Mesendoderm (in vitro differentiated cells): ENCODE results near the gene SLC39A5.
A peak's percentile ranks its signal among the peaks of the same experiment; 100 is the strongest.

Experiments
- DNase-seq: peaks from one replicate; pipeline ENCODE4 v3.0.0; 2013
- H2AK5ac ChIP-seq: 2 replicates; pipeline ENCODE4 v1.6.1; 2013; ENCODE audit warnings: low read length, inconsistent platforms
- H2BK120ac ChIP-seq: 2 replicates; pipeline ENCODE4 v1.6.1; 2013; ENCODE audit warnings: low read depth, mild to moderate bottlenecking, low read length, moderate library complexity, mixed read lengths
- H2BK15ac ChIP-seq: replicated peaks from 2 replicates; pipeline ENCODE4 v1.6.1; 2013; ENCODE audit warnings: low read depth, mild to moderate bottlenecking, moderate library complexity
- H2BK5ac ChIP-seq: 2 replicates; pipeline ENCODE4 v1.6.1; 2013; ENCODE audit warnings: low read length, inconsistent platforms
- H3K18ac ChIP-seq: 2 replicates; pipeline ENCODE4 v1.6.1; 2013; ENCODE audit warnings: mild to moderate bottlenecking, low read length, mixed read lengths
- H3K23ac ChIP-seq: one replicate; pipeline ENCODE4 v1.6.1; 2013; ENCODE audit warnings: low read length
- H3K27ac ChIP-seq: 2 replicates; pipeline ENCODE4 v1.5.1; 2013; ENCODE audit warnings: low read depth, mild to moderate bottlenecking, inconsistent platforms, low read length, moderate library complexity
- H3K27me3 ChIP-seq: 2 replicates; pipeline ENCODE4 v1.6.1; 2013; ENCODE audit warnings: low read length, control low read depth, mild to moderate bottlenecking, inconsistent platforms; ENCODE audit not compliant: insufficient read depth, poor library complexity
- H3K36me3 ChIP-seq: 2 replicates; pipeline ENCODE4 v1.6.1; 2013; ENCODE audit warnings: low read length, inconsistent platforms; ENCODE audit not compliant: control insufficient read depth, insufficient read depth
- H3K4ac ChIP-seq: one replicate; pipeline ENCODE4 v1.6.1; 2013; ENCODE audit warnings: low read depth, mild to moderate bottlenecking, low read length, moderate library complexity
- H3K4me1 ChIP-seq: 2 replicates; pipeline ENCODE4 v1.6.1; 2013; ENCODE audit warnings: low read depth, low read length, inconsistent platforms; ENCODE audit not compliant: control insufficient read depth
- H3K4me2 ChIP-seq: 2 replicates; pipeline ENCODE4 v1.6.1; 2013; ENCODE audit warnings: low read length
- H3K4me3 ChIP-seq: 2 replicates; pipeline ENCODE4 v1.5.1; 2013; ENCODE audit warnings: mild to moderate bottlenecking, low read length
- H3K56ac ChIP-seq: one replicate; pipeline ENCODE4 v1.6.1; 2013; ENCODE audit warnings: low read length
- H3K79me1 ChIP-seq: 2 replicates; pipeline ENCODE4 v1.6.1; 2013; ENCODE audit warnings: low read length, inconsistent platforms
- H3K79me2 ChIP-seq: 2 replicates; pipeline ENCODE4 v1.6.1; 2013; ENCODE audit warnings: mild to moderate bottlenecking, low read length; ENCODE audit not compliant: control insufficient read depth, insufficient read depth
- H3K9ac ChIP-seq: 2 replicates; pipeline ENCODE4 v1.6.1; 2013; ENCODE audit warnings: low read length, inconsistent platforms
- H4K5ac ChIP-seq: one replicate; pipeline ENCODE4 v1.6.1; 2013; ENCODE audit warnings: low read length
- H4K8ac ChIP-seq: one replicate; pipeline ENCODE4 v1.6.1; 2013; ENCODE audit warnings: low read depth, mild to moderate bottlenecking, control low read depth, low read length, moderate library complexity
- WGBS: extraction: QIAGEN DNeasy Blood & Tissue Kit; methylation state at CpG from one replicate; pipeline ENCODE4 v1.1.7; 2013; ENCODE audit warnings: low lambda C conversion rate, missing lambda C conversion rate; ENCODE audit not compliant: insufficient coverage; ENCODE audit errors: extremely low coverage; 5-methylcytosine and 5-hydroxymethylcytosine counted together

Gene SLC39A5

DNA sequence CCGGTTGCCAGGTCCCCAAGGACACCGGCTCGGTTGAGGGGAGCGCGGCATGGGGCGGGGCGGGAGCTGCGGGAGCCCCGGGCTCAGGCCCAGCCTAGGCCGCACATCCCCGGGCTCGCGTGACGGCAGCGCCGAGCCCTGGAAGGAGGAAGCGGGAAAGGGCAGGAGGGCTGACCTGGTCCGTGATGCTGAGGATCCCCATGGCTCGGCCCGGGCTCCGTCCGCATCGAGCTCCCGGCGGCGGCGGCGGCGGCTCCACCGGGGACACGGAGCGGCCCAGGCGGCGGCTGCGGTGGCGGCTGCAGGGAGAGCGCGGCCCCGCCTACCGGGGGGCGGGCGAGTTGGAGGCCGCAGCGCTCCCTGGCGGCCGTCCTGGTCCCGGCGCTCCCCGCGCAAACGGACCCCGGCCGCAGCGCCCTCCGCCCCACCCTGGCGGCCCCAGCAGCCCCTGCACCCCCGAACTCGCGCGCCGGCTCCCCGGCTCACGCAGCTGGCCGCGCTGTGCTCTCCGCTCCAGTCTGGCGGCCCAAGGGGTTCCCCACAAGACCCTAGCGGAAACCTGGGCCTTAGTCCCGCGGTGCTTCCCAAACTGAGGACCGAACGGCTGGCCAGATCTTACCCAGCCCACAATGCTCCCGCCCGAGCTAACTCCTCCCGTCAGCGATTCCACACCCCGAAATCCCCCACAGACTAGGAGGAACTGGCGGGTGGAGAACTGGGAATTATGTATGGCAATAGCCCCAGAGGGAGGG is 28.4 kb downstream of the SLC39A5 start, which contains the start of gene ANKRD52:
TSS of gene ANKRD52 (minus strand) at position 317 of the 752 bp plus-strand sequence. CDS start at position 202, 115 bp downstream.
- peak within 1 kb of the TSS; percentile 72 for H3K4me2 ChIP-seq
- H3K4me1 ChIP-seq = peaks cover 8% of the 10 kb centered on the region
- peak within 1 kb of the TSS; percentile 32 for H3K27ac ChIP-seq
- H3K79me1 ChIP-seq = peaks cover 12% of the 10 kb centered on the region
- H2BK15ac ChIP-seq = no peak within 1 kb of the TSS
- peak within 1 kb of the TSS; percentile 97 for H3K9ac ChIP-seq
- peak within 1 kb of the TSS; percentile 98 for H3K56ac ChIP-seq
- no peak within 1 kb of the TSS for H4K8ac ChIP-seq
- WGBS = no CpG with 5 or more reads among the region's 78 CpGs
- H3K36me3 ChIP-seq = peaks cover 9% of the 10 kb centered on the region
- H2BK5ac ChIP-seq = peak within 1 kb of the TSS; percentile 79
- peak within 1 kb of the TSS; percentile 57 for H3K4ac ChIP-seq
- peak within 1 kb of the TSS; percentile 90 for H3K18ac ChIP-seq
- peak within 1 kb of the TSS; percentile 32 for H2BK120ac ChIP-seq
- H2AK5ac ChIP-seq = no peak within 1 kb of the TSS
- peak within 1 kb of the TSS; percentile 86 for H3K4me3 ChIP-seq
- peaks cover 6% of the 10 kb centered on the region for H3K79me2 ChIP-seq
- H3K27me3 ChIP-seq = no peaks in the 10 kb centered on the region
- peak; percentile 72 for DNase-seq
- peak within 1 kb of the TSS; percentile 68 for H4K5ac ChIP-seq
- H3K23ac ChIP-seq = peak within 1 kb of the TSS; percentile 98

DNA sequence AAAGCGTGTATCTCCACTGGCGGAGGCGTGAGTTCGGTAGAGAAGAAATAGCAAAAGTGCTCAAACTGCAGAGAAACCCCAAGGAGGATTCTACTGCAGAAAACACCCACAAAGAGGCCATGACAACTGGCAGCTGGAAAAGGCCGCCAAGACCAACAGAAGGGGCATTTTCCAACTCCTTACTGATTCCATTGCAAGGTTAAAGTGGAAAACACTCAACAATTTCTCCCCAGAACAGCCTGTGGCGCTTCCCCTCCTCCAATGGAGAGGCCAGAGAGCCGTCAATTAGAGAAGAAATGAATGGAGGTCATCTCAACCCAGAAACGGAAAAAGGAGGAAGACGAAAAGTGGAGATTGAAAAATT is 29.0 kb downstream of the SLC39A5 start:
- H2BK120ac ChIP-seq = no peak overlapping the region
- no CpG with 5 or more reads among the region's 9 CpGs for WGBS
- H3K4me1 ChIP-seq = peaks cover 8% of the 10 kb centered on the region
- H3K23ac ChIP-seq = no peak overlapping the region
- DNase-seq = no peak
- no peak overlapping the region for H2BK5ac ChIP-seq
- no peak overlapping the region for H2AK5ac ChIP-seq
- H4K8ac ChIP-seq = no peak overlapping the region
- no peaks in the 10 kb centered on the region for H3K27me3 ChIP-seq
- peaks cover 6% of the 10 kb centered on the region for H3K79me2 ChIP-seq
- H3K9ac ChIP-seq = peak overlapping the region; percentile 70
- no peak overlapping the region for H2BK15ac ChIP-seq
- peak overlapping the region; percentile 68 for H4K5ac ChIP-seq
- H3K79me1 ChIP-seq = peaks cover 12% of the 10 kb centered on the region
- H3K36me3 ChIP-seq = peaks cover 5% of the 10 kb centered on the region
- no peak overlapping the region for H3K4ac ChIP-seq
- peak overlapping the region; percentile 83 for H3K56ac ChIP-seq
- peak overlapping the region; percentile 22 for H3K4me3 ChIP-seq
- H3K4me2 ChIP-seq = peak overlapping the region; percentile 47
- no peak overlapping the region for H3K27ac ChIP-seq
- peak overlapping the region; percentile 90 for H3K18ac ChIP-seq

DNA sequence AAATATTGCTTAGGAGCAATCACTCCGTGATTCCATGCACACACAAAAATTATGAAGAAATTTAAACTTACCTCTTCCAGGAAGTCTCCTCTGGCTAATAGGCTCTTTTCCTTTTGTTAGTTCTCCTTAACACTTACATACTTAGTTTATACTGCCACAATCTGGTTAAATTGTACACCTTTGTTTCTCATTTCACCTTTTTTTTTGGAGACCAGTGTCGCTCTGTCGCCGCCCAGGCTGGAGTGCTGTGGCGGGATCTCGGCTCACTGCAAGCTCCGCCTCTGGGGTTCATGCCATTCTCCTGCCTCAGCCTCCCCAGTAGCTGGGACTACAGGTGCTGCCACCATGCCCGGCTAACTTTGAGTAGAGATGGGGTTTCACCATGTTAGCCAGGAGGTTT is 30.5 kb downstream of the SLC39A5 start:
- H4K5ac ChIP-seq = no peak overlapping the region
- H3K79me1 ChIP-seq = peaks cover 12% of the 10 kb centered on the region
- H3K9ac ChIP-seq = no peak overlapping the region
- no peak overlapping the region for H2BK15ac ChIP-seq
- H3K27ac ChIP-seq = no peak overlapping the region
- H3K79me2 ChIP-seq = peaks cover 6% of the 10 kb centered on the region
- no peak overlapping the region for H3K18ac ChIP-seq
- no peak overlapping the region for H3K4ac ChIP-seq
- peaks cover 8% of the 10 kb centered on the region for H3K4me1 ChIP-seq
- no peak overlapping the region for H2AK5ac ChIP-seq
- no peak for DNase-seq
- H3K23ac ChIP-seq = no peak overlapping the region
- peaks cover 3% of the 10 kb centered on the region for H3K36me3 ChIP-seq
- H3K27me3 ChIP-seq = no peaks in the 10 kb centered on the region
- no peak overlapping the region for H3K4me3 ChIP-seq
- WGBS = no CpG with 5 or more reads among the region's 8 CpGs
- no peak overlapping the region for H2BK5ac ChIP-seq
- H3K56ac ChIP-seq = no peak overlapping the region
- H4K8ac ChIP-seq = no peak overlapping the region
- H2BK120ac ChIP-seq = no peak overlapping the region
- no peak overlapping the region for H3K4me2 ChIP-seq

DNA sequence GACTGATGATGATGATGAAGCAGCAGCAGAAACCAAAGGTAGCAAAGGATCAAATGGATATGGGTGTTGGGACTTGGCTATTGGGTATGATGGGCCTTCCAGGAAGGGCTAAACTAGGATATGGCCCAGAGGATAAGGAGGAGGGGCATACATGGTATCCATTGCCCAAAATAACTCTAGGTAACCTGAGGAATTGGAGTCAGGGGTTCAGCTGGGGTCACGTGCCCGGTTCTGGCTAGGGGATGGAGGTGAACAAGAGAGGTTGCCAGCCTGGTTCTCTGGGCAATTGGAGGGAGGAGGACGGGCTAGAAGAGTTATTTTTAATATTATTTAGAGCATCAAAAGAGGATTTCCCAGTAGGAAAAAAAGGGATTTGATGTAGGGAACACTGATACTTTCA is 31.1 kb downstream of the SLC39A5 start:
- no peak overlapping the region for H3K4me2 ChIP-seq
- H2BK5ac ChIP-seq = no peak overlapping the region
- H2AK5ac ChIP-seq = no peak overlapping the region
- no peak overlapping the region for H4K8ac ChIP-seq
- no peak overlapping the region for H3K56ac ChIP-seq
- peaks cover under 1% of the 10 kb centered on the region for H3K36me3 ChIP-seq
- peaks cover 8% of the 10 kb centered on the region for H3K4me1 ChIP-seq
- no peak overlapping the region for H3K9ac ChIP-seq
- peaks cover 8% of the 10 kb centered on the region for H3K79me1 ChIP-seq
- no peak overlapping the region for H3K18ac ChIP-seq
- H4K5ac ChIP-seq = no peak overlapping the region
- H3K23ac ChIP-seq = no peak overlapping the region
- no peak overlapping the region for H3K4me3 ChIP-seq
- no peaks in the 10 kb centered on the region for H3K27me3 ChIP-seq
- no peak overlapping the region for H2BK15ac ChIP-seq
- WGBS = no CpG with 5 or more reads among the region's 3 CpGs
- H3K4ac ChIP-seq = no peak overlapping the region
- no peak for DNase-seq
- H2BK120ac ChIP-seq = no peak overlapping the region
- H3K79me2 ChIP-seq = peaks cover 3% of the 10 kb centered on the region
- no peak overlapping the region for H3K27ac ChIP-seq

DNA sequence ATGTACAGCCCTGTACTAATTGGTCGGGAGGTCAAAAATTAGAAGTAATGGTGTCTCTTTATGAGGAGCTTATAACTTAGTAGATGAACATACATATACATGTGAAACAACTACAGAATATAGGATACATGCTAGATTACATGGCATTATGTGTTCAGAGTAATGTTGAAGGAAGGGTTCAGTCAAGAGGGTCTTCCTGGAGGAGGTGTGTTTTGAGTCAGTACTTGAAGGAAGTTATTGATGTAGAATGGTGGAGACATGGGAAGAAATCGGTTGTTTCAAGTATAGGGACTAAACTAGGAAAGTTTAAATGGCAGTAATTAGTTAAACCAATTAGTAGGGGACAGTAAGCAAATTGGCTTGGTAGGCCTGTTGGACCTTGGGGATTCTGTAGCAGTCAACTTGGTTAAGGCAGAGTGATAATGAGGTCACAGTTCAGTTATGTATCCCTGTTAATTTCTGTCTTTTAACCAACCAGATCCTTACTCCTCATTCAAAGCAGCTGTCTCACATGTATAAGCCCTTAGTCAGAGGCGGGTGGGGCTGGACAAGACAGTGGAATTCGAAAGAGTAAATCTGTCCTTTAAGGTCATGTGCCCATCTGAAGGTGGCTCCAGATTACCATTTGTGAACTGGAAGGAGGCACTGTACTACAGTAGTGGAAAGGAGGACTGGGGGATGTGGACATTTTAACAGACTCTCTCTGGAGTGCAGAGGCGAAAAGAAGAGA is 31.8 kb downstream of the SLC39A5 start:
- Histone ChIP-seq H3K4ac (no peak overlapping the region), H3K27ac (no peak overlapping the region), H3K27me3 (no peaks in the 10 kb centered on the region), H2BK5ac (no peak overlapping the region), H3K4me3 (no peak overlapping the region), H3K4me2 (no peak overlapping the region), H3K23ac (no peak overlapping the region), H3K9ac (no peak overlapping the region), H3K18ac (no peak overlapping the region), H3K36me3 (no peaks in the 10 kb centered on the region), H3K79me1 (peaks cover 5% of the 10 kb centered on the region), H2BK15ac (no peak overlapping the region), H2BK120ac (no peak overlapping the region), H2AK5ac (no peak overlapping the region), H3K4me1 (peaks cover 4% of the 10 kb centered on the region), H4K5ac (no peak overlapping the region), H3K56ac (no peak overlapping the region), H4K8ac (no peak overlapping the region), H3K79me2 (no peaks in the 10 kb centered on the region)
- DNase-seq = peak; percentile 62
- 100% methylated on average over 1 of the region's 5 CpGs for WGBS
